HG02943 (cell line): ENCODE results near the gene AEBP1.

Experiments
- ATAC-seq: cut with Tn5 transposase; IDR thresholded peaks from one replicate; pipeline ENCODE4 v1.9.1; 2021; ENCODE audit warnings: mild to moderate bottlenecking, low read depth, moderate library complexity; ENCODE audit not compliant: unreplicated experiment

AEBP1 gene

GRCh38 chr7:44103923-44104859 is at the start of gene AEBP1:
TSS of gene AEBP1 (plus strand) at chr7:44104345. CDS start at chr7:44104666, 321 bp downstream.
- no peak for ATAC-seq

- ATAC-seq = no peak
These were observed 47.5 kb upstream of the AEBP1 start for GRCh38 chr7:44056681-44057080.

- no peak for ATAC-seq
These were observed 46.8 kb upstream of the AEBP1 start for GRCh38 chr7:44057181-44057848.

GRCh38 chr7:44057849-44058758 is 46.0 kb upstream of the AEBP1 start:
- no peak for ATAC-seq

- no peak for ATAC-seq
These were observed 45.4 kb upstream of the AEBP1 start for GRCh38 chr7:44058759-44059218.

GRCh38 chr7:44059219-44060090 is 44.7 kb upstream of the AEBP1 start:
- no peak for ATAC-seq

GRCh38 chr7:44060091-44060947 is 43.8 kb upstream of the AEBP1 start:
- no peak for ATAC-seq

GRCh38 chr7:44060948-44061644 is 43.0 kb upstream of the AEBP1 start:
- ATAC-seq = no peak

- ATAC-seq = no peak
These were observed 42.4 kb upstream of the AEBP1 start for GRCh38 chr7:44061645-44062179.

GRCh38 chr7:44062180-44062902 is 41.8 kb upstream of the AEBP1 start:
- no peak for ATAC-seq

GRCh38 chr7:44062903-44063295 is 41.2 kb upstream of the AEBP1 start:
- ATAC-seq = no peak

GRCh38 chr7:44063547-44063893 is 40.6 kb upstream of the AEBP1 start:
- ATAC-seq = no peak

- ATAC-seq = no peak
These were observed 40.1 kb upstream of the AEBP1 start for GRCh38 chr7:44063894-44064651.

GRCh38 chr7:44064791-44065430 is 39.2 kb upstream of the AEBP1 start:
- ATAC-seq = no peak

- no peak for ATAC-seq
These were observed 38.6 kb upstream of the AEBP1 start, which contains the start of gene PGAM2 for GRCh38 chr7:44065431-44066110. TSS of gene PGAM2 (minus strand) at chr7:44065567. CDS start at chr7:44065529, 38 bp downstream.

GRCh38 chr7:44066111-44066460 is 38.1 kb upstream of the AEBP1 start:
- ATAC-seq = no peak
